PFSK-1 (cell line): ENCODE data around the gene HEXB.

Experiments used
- SIN3A ChIP-seq: IDR thresholded peaks from 2 replicates; pipeline ENCODE4 v1.6.1; 2012; ENCODE audit warnings: mild to moderate bottlenecking, low read length, moderate library complexity, borderline replicate concordance; ENCODE audit not compliant: insufficient read depth
- TAF1 ChIP-seq: IDR thresholded peaks from 2 replicates; pipeline ENCODE4 v1.6.1; 2012; ENCODE audit warnings: low read length, control low read depth, borderline replicate concordance; ENCODE audit not compliant: insufficient read depth

GRCh38 chr5:74640954-74641734, 43.9 kb upstream of the HEXB start:
- no peak for TF ChIP-seq TAF1
- TF ChIP-seq SIN3A: no peak
